Hematopoietic multipotent progenitor cell treated with erythropoietin and hydrocortisone succinate and interleukin-3 and kit ligand, for 15 days (in vitro differentiated cells): ENCODE data around the gene MRPS12.
"Not testable (repeated sequence)": the region's sequence is repeated elsewhere in the genome, so short reads cannot be mapped to it uniquely, and the experiment has no call there.

Experiments
- DNase-seq: peaks from one replicate; pipeline ENCODE4 v3.0.0-alpha.2; 2015; ENCODE audit warnings: low spot score

Gene MRPS12

GRCh38 chr19:38930776-38931520 is at the start of gene MRPS12:
MRPS12 (plus strand) TSS chr19:38930944; CDS start chr19:38931295, 351 bp downstream.
- DNase-seq, result peak; percentile 100

- DNase-seq, result no peak
Measured at GRCh38 chr19:38883286-38883685, 47.5 kb upstream of the MRPS12 start.

GRCh38 chr19:38884691-38885090 is 46.1 kb upstream of the MRPS12 start:
- not testable (repeated sequence) for DNase-seq

GRCh38 chr19:38888876-38889275 is 41.9 kb upstream of the MRPS12 start:
- no peak for DNase-seq

DNA sequence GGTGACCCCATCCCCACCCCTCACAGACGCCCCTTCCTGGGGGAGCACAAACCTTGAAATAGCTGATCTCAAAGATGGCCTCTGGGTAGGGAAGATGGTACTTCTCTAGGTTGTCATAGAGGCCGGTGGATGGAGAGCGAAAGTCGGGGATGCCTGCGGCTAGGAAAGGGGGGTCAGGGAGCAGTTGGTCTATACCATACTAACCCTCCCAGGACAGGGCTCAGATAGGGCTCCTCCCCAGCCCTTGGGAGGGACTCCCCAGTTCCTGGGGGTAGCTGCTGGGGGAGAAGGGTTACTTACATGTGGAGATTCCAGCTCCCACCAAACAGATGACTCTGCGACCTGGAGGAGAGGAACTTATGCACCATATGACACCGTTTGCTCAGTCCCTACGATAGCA is 40.9 kb upstream of the MRPS12 start:
- no peak for DNase-seq

- no peak for DNase-seq
Measured at GRCh38 chr19:38890686-38891085, 40.1 kb upstream of the MRPS12 start.

- no peak for DNase-seq
Measured at GRCh38 chr19:38891771-38892170, 39.0 kb upstream of the MRPS12 start.

- no peak for DNase-seq
Measured at GRCh38 chr19:38892841-38893240, 37.9 kb upstream of the MRPS12 start.

DNA sequence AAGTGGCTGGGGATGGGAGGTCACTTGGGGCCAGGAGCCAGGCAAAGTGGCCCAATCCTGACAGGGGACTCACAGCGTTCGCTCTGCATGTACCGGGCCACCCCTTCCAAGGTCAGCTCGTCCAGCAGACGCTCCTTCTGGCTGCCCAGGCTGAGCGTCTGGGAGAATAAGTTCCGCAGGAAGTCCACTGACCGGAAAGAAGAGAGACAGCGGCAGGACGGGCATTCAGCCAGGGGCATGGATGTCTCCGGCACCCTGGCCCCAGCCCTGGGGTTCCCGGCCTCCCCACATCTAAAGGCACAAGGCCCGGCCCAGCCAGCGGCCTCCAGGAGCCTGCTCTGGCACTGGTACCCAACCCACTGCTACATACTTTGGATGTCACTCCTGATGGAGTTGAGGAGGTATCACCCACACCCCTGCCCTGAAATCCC is 37.4 kb upstream of the MRPS12 start:
- DNase-seq, result no peak

DNA sequence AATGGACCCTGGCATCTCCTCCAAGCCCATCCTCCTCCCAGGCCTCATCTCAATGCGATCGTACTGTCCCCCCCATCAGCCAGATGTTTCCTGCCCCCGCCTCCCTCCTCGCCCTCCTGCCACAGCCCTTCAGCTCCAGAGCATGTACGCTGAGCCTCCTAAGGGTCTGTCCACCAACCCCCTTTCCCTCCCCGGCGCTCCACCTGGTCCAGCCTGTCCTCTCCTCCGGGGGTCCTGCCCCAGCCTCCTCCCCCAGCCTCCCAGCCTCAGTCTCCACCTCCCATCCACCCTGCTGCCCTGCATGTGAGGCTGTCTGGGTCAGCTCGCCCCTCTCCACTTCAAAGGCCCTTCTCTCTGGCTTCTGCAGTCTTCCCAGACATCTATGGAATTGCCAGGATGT is 35.8 kb upstream of the MRPS12 start:
- DNase-seq, result no peak

- DNase-seq, result no peak
Measured at GRCh38 chr19:38898788-38899446, 31.8 kb upstream of the MRPS12 start.

- DNase-seq, result peak; percentile 100
Measured at GRCh38 chr19:38899447-38900201, 31.1 kb upstream of the MRPS12 start, which contains the start of the genes NFKBIB and SIRT2. NFKBIB (plus strand) TSS chr19:38899969; CDS start chr19:38900033, 64 bp downstream. SIRT2 (minus strand) TSS chr19:38899618; CDS start chr19:38899521, 97 bp downstream.

DNA sequence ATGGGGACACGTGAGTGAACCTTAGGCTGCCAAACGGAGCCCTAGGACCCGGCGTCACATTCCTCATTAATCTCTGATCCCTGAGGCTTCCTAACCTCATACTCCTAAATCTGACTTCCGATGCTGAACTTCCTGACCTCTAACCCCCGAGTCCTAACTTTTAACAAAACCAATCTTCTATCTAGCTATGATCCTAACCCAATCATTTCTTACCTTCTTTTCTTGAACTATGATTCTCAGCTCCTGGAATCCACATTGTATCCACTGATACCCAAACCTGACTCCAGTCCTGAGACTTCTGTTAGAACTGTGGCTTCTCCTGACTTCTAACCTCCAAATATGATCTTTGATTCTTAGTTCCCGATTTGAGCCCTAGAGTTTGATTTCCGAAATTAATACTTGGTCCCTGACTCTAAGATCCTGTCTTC is 30.5 kb upstream of the MRPS12 start:
- DNase-seq, result no peak

GRCh38 chr19:38900743-38901190 is 30.0 kb upstream of the MRPS12 start:
- no peak for DNase-seq

DNA sequence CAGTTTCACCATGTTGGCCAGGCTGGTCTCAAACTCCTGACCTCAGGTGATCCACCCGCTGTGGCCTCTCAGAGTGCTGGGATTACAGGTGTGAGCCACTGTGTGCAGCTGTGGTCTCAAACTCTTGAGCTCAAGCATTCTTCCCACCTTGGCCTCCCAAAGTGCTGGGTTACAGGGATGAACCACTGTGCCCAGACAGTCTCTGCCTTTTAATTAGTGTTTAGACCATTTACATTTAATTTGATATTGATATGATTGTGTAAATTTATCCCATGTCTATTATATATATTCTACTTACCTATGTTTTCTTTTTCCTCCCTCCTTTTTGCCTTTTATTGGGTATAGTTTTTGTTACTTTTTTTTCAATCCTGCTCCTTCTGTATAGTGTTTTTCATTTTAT is 29.1 kb upstream of the MRPS12 start:
- no peak for DNase-seq

DNA sequence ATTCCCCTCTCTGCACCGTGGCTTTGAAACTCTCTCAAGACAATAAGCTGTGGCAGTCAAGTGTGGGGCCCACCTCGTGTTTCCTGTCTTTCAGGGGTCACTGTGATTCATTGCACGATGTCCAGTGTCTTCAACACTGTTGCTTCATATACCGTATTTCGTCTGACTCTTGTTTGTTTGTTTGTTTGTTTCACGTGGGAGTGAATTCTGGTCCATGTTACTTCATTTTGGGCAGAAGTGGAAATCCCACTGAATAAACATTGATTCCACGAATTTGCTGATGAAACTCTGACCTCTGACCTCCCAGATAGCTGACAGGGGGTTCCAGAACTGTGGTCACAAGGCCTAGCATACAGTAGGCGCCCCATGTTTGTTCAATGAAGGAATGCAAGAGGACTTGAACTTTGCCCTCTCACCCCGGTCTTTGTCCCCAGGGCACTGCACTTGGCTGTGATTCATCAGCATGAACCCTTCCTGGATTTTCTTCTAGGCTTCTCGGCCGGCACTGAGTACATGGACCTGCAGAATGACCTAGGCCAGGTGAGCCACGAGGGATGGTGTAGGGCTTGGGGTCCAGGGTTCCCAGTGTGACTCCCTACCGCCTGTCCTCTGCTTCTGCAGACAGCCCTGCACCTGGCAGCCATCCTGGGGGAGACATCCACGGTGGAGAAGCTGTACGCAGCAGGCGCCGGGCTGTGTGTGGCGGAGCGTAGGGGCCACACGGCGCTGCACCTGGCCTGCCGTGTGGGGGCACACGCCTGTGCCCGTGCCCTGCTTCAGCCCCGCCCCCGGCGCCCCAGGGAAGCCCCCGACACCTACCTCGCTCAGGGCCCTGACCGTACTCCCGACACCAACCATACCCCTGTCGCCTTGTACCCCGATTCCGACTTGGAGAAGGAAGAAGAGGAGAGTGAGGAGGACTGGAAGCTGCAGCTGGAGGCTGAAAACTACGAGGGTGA is 25.9 kb upstream of the MRPS12 start:
- DNase-seq, result no peak

- no peak for DNase-seq
Measured at GRCh38 chr19:38905620-38906019, 25.1 kb upstream of the MRPS12 start.

DNA sequence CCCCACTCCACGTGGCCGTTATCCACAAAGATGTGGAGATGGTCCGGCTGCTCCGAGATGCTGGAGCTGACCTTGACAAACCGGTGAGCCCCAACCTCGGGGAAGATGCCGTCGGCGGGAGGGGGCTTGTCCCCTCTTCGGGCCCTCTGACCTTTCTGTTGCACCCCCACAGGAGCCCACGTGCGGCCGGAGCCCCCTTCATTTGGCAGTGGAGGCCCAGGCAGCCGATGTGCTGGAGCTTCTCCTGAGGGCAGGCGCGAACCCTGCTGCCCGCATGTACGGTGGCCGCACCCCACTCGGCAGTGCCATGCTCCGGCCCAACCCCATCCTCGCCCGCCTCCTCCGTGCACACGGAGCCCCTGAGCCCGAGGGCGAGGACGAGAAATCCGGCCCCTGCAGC is 23.5 kb upstream of the MRPS12 start:
- DNase-seq, result no peak

DNA sequence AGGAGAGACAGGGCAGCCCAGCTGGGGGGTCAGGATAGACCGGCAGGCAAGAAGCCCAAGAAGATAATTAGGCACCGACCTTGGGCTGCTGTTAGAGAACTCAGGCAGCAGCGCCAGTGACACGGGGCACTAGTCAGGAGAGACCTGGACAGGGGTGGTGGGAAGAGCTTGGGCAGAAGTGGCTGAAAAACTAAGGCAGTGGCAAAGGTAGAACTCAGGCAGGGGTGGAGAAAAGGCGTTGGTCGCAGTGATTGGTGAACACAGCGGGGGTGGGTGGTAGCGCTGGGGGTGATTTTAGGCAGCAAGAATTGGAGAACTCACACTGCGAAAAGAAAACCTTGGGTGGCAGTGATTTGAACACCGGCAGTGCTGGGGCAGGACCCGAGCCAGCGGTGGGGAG is 23.1 kb upstream of the MRPS12 start:
- no peak for DNase-seq

DNA sequence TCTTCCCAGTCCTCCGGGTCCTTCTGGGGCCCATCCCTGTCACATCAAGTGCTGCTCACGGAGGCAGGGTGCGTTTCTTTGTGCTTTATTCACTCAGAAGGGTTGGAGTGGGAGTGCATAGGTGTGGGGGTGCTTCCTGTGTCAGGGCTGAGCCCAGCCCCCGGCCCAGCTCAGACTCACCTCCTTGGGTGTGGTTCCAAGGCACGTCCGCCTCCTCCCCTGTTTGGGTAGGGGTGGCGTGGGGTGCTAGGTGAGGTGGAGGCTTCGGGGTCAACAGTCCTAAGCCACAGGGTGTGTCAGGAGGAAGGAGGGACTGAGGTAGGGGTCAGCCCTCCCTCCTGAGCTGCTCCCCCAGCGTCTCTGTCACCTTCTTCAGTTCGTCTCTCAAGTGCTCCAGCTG is 21.8 kb upstream of the MRPS12 start:
- DNase-seq, result no peak

GRCh38 chr19:38910488-38910887 is 20.3 kb upstream of the MRPS12 start:
- DNase-seq, result no peak
